Karpas-422 (cell line): ENCODE measurements around the gene MGAT5. TPM values are rescaled to one million over a fixed set of nuclear protein-coding genes. Genes with fewer than 3 reads are reported as not detected.

Experiments
- DNase-seq: peaks from one replicate; pipeline ENCODE4 v3.0.0-alpha.2; 2015
- H2AFZ ChIP-seq: fragments of 200-600 bp; sonication (generic); 2 replicates; pipeline ENCODE4 v1.6.1; 2014; ENCODE audit warnings: antibody characterized with exemption, low read length, mixed read lengths
- H3K27ac ChIP-seq: fragments of 200-600 bp; sonication (generic); 2 replicates; pipeline ENCODE4 v1.5.1; 2014; ENCODE audit warnings: mild to moderate bottlenecking, low read length, moderate library complexity
- H3K27me3 ChIP-seq: fragments of 200-600 bp; sonication (generic); 2 replicates; pipeline ENCODE4 v1.6.1; 2014; ENCODE audit warnings: low read length, mixed read lengths
- H3K36me3 ChIP-seq: fragments of 200-600 bp; sonication (generic); 2 replicates; pipeline ENCODE4 v1.6.1; 2014; ENCODE audit warnings: low read length, mixed read lengths; ENCODE audit not compliant: insufficient read depth
- H3K4me1 ChIP-seq: fragments of 200-600 bp; sonication (generic); 2 replicates; pipeline ENCODE4 v1.6.1; 2014; ENCODE audit warnings: mild to moderate bottlenecking, low read length, mixed read lengths
- H3K4me2 ChIP-seq: fragments of 200-600 bp; sonication (generic); 2 replicates; pipeline ENCODE4 v1.6.1; 2014; ENCODE audit warnings: low read length, low read depth, mild to moderate bottlenecking; ENCODE audit not compliant: poor library complexity, severe bottlenecking
- H3K4me3 ChIP-seq: fragments of 200-600 bp; sonication (generic); 2 replicates; pipeline ENCODE4 v1.5.1; 2014; ENCODE audit warnings: mild to moderate bottlenecking, antibody characterized with exemption, low read length, mixed read lengths
- H3K79me2 ChIP-seq: fragments of 200-600 bp; sonication (generic); 2 replicates; pipeline ENCODE4 v1.6.1; 2014; ENCODE audit warnings: mild to moderate bottlenecking, low read length, mixed read lengths
- H3K9ac ChIP-seq: fragments of 200-600 bp; sonication (generic); 2 replicates; pipeline ENCODE4 v1.6.0; 2014; ENCODE audit warnings: low read length
- H3K9me2 ChIP-seq: fragments of 200-600 bp; sonication (generic), shearing (Covaris generic); replicated peaks from 2 replicates; pipeline ENCODE4 v1.6.0; 2014; ENCODE audit warnings: mild to moderate bottlenecking, low read length, moderate library complexity; ENCODE audit not compliant: insufficient read depth
- H3K9me3 ChIP-seq: fragments of 300-700, 200-600 bp; sonication (generic); 2 replicates; pipeline ENCODE4 v1.6.1; 2014; ENCODE audit warnings: low read length, mixed read lengths
- H4K20me1 ChIP-seq: fragments of 200-600 bp; sonication (generic); 2 replicates; pipeline ENCODE4 v1.6.1; 2014; ENCODE audit warnings: mild to moderate bottlenecking, antibody characterized with exemption, low read length, low read depth; ENCODE audit not compliant: insufficient read depth
- total RNA-seq: library from RNA; depleted of rRNA; stranded (reverse); fragments of >200 nt; shearing (Covaris generic); gene quantifications from 2 replicates; pipeline ENCODE4 v1.2.3, GENCODE V29; 2014; ENCODE audit warnings: low replicate concordance

The MGAT5 gene
- total RNA-seq, 1 experiment from 2014 or later = 22.7 TPM

DNA sequence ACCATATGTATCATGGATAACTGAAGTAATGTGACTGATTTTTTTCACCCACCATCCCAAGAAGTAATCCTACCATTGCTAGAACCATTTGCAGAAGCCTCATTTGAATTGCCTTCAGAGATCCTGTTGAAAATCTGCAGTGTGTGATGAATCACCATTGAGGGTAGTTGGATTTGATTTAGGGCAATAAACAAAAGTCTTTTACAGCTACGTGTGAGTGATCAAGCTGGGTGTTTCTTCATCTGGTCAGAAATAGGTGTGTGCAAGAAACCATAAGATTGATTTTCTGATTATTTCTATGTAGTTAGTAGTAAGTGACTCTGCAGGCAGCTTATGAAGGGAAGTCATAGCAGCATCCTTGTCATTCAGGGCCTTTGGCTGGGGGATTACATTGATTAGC lies 159.6 kb downstream of the MGAT5 start:
- H3K4me3 ChIP-seq = no peak overlapping the region
- no peaks in the 10 kb centered on the region for H3K9me3 ChIP-seq
- no peaks in the 10 kb centered on the region for H3K36me3 ChIP-seq
- no peak overlapping the region for H2AFZ ChIP-seq
- no peak for DNase-seq
- no peaks in the 10 kb centered on the region for H4K20me1 ChIP-seq
- H3K4me1 ChIP-seq = peaks cover 52% of the 10 kb centered on the region
- H3K9ac ChIP-seq = no peak overlapping the region
- no peak overlapping the region for H3K27ac ChIP-seq
- H3K9me2 ChIP-seq = no peaks in the 10 kb centered on the region
- H3K79me2 ChIP-seq = no peaks in the 10 kb centered on the region
- H3K4me2 ChIP-seq = no peak overlapping the region
- no peaks in the 10 kb centered on the region for H3K27me3 ChIP-seq

DNA sequence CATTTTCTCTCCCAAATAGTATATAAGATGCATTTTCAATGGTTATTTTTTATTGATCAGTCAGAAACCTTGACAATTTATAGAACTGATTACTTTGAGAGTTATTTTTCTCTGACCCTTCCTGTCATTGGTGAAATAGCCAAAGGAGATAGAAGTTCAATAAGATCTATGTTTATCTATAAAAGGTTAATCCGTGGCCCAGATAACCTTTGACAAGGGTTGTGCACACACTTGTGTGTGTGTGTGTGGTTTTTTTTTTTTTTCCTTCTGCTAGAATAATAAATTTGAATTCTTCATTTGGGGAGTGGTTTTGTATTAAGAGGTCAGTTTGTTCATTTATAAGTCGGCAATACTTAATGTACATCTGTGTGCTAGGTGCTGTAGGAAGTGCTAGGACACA lies 160.0 kb downstream of the MGAT5 start:
- H3K4me1 ChIP-seq = peaks cover 47% of the 10 kb centered on the region
- no peak overlapping the region for H3K4me3 ChIP-seq
- H3K27me3 ChIP-seq = no peaks in the 10 kb centered on the region
- no peaks in the 10 kb centered on the region for H3K79me2 ChIP-seq
- H3K9me2 ChIP-seq = no peaks in the 10 kb centered on the region
- H3K4me2 ChIP-seq = no peak overlapping the region
- H4K20me1 ChIP-seq = no peaks in the 10 kb centered on the region
- H3K9me3 ChIP-seq = no peaks in the 10 kb centered on the region
- DNase-seq = no peak
- no peak overlapping the region for H2AFZ ChIP-seq
- no peak overlapping the region for H3K27ac ChIP-seq
- no peak overlapping the region for H3K9ac ChIP-seq
- no peaks in the 10 kb centered on the region for H3K36me3 ChIP-seq

DNA sequence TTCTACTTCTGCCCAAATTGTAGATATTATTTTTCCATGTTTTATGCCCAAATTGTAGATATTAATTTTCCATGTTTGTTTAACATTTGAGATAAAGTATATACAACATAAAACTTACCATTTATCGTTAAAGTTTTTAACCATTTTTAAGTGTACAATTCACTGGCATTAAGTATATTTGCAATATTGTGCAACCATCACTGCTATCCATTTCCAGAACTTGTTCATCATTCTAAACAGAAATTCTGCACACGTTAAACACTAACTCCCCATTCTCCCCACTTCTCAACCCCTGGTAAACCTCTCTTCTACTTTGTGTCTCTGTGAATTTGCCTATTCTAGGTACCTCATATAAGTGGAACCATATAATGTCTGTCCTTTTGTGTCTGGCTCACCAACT lies 162.1 kb downstream of the MGAT5 start:
- Histone ChIP-seq H2AFZ (no peak overlapping the region), H3K4me1 (peaks cover 26% of the 10 kb centered on the region), H3K9ac (no peak overlapping the region), H3K27ac (no peak overlapping the region), H3K9me2 (no peaks in the 10 kb centered on the region), H3K79me2 (no peaks in the 10 kb centered on the region), H3K36me3 (no peaks in the 10 kb centered on the region), H3K9me3 (no peaks in the 10 kb centered on the region), H3K4me3 (no peak overlapping the region), H4K20me1 (no peaks in the 10 kb centered on the region), H3K27me3 (no peaks in the 10 kb centered on the region), H3K4me2 (no peak overlapping the region)
- no peak for DNase-seq

DNA sequence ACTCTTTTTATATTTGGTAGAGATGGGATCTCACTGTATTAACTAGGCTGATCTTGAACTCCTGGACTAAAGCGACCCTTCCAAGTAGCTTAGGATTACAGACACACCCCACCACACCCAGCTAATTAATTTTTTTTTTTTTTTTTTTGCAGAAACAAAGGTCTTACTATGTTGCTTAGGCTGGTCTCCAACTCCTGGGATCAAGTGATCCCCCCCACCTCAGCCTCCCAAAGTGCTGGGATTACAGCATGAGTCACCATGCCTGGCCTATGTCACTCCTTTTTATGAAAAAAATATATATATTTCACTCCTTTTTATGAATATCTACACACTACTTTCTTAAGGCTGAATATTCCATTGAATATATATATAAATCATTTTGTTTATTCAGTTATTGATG lies 162.8 kb downstream of the MGAT5 start:
- no peak overlapping the region for H3K27ac ChIP-seq
- H3K9me3 ChIP-seq = no peaks in the 10 kb centered on the region
- H3K79me2 ChIP-seq = no peaks in the 10 kb centered on the region
- H3K27me3 ChIP-seq = no peaks in the 10 kb centered on the region
- H3K9me2 ChIP-seq = no peaks in the 10 kb centered on the region
- H2AFZ ChIP-seq = no peak overlapping the region
- no peak overlapping the region for H3K4me3 ChIP-seq
- H4K20me1 ChIP-seq = no peaks in the 10 kb centered on the region
- H3K4me1 ChIP-seq = peaks cover 20% of the 10 kb centered on the region
- no peaks in the 10 kb centered on the region for H3K36me3 ChIP-seq
- DNase-seq = no peak
- H3K4me2 ChIP-seq = no peak overlapping the region
- no peak overlapping the region for H3K9ac ChIP-seq

DNA sequence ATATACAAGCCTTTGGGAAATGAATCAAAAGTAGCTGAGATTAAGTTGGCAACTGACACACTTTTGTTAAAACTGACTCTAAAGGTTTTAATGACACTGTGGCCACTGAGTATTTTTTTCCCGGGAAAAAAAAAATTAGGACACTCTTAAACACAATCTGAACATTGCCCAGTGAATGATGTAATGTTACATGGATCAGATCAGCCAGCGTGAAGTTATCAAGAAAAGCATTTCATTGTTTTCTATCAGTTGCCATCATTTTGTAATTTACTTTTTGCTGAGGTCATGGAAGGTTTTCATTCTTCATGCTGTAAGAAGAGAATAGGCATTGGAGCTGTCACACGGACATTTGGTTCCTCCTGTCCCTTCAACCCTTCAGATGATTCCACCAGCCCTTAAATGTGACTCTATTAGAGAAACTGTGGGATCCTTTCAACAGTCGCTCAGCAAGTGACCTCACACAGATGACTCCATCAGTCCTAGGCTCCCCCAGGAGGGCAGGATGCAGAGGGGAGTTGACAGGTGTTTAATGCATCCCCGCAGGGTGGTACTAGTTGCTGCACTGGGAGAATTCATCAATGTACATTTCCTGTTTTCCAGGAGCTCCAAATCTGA lies 164.2 kb downstream of the MGAT5 start:
- no peaks in the 10 kb centered on the region for H3K79me2 ChIP-seq

DNA sequence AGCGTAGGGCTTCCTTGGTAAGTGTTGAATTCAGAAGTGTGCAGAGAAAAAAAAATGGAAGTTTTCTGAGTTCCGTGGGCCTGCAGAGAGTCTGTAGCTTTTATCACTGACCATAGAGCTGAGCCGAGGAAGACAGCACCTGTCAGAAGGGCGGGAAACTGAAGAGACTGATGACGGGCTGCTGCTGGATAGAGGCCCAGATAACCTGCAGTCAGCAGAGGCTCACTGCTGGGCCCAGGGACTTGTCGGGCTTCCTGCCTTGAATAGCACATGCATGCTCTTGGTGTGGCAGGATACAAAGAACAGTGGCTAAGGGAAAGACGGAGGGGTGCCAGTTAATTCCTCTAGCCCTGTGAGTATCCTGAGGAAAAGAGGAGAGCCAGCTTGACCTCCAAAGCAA lies 166.4 kb downstream of the MGAT5 start:
- Histone ChIP-seq H3K4me3 (no peak overlapping the region), H2AFZ (no peak overlapping the region), H4K20me1 (no peaks in the 10 kb centered on the region), H3K4me1 (no peaks in the 10 kb centered on the region), H3K27ac (no peak overlapping the region), H3K36me3 (no peaks in the 10 kb centered on the region), H3K79me2 (no peaks in the 10 kb centered on the region), H3K27me3 (no peaks in the 10 kb centered on the region), H3K9me3 (no peaks in the 10 kb centered on the region), H3K4me2 (no peak overlapping the region), H3K9me2 (no peaks in the 10 kb centered on the region), H3K9ac (no peak overlapping the region)
- DNase-seq = no peak

More for the DNA sequence above, 164.2 kb downstream of the MGAT5 start:
- Histone ChIP-seq H3K9me3 (no peaks in the 10 kb centered on the region), H3K9me2 (no peaks in the 10 kb centered on the region), H3K36me3 (no peaks in the 10 kb centered on the region), H3K27me3 (no peaks in the 10 kb centered on the region), H3K4me3 (no peak overlapping the region), H2AFZ (no peak overlapping the region), H3K27ac (no peak overlapping the region), H3K4me1 (peaks cover 5% of the 10 kb centered on the region), H3K4me2 (no peak overlapping the region), H4K20me1 (no peaks in the 10 kb centered on the region), H3K9ac (no peak overlapping the region)
- no peak for DNase-seq

DNA sequence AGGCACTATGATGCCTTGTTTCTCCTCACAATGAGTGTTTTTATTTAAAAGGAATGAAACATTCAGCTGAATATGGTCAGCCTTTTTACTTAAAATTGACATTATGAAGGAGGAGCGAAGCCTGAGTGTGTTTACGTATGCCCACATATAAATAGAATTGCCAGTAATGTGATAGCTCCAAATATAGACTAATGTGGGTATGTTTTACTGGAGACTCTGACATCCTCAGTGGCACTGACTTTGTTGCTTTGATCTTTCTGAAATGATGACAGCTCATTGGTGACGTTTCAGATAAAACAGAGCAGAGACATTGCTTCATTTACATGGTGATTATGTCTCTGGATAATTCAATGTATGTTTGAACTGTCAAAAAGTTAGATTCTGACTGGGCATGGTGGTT lies 167.0 kb downstream of the MGAT5 start:
- Histone ChIP-seq H3K27me3 (no peaks in the 10 kb centered on the region), H3K79me2 (no peaks in the 10 kb centered on the region), H3K4me3 (no peak overlapping the region), H3K9me2 (no peaks in the 10 kb centered on the region), H3K9me3 (no peaks in the 10 kb centered on the region), H3K27ac (no peak overlapping the region), H3K36me3 (no peaks in the 10 kb centered on the region), H3K4me1 (no peaks in the 10 kb centered on the region), H2AFZ (no peak overlapping the region), H3K4me2 (no peak overlapping the region), H3K9ac (no peak overlapping the region), H4K20me1 (no peaks in the 10 kb centered on the region)
- no peak for DNase-seq

DNA sequence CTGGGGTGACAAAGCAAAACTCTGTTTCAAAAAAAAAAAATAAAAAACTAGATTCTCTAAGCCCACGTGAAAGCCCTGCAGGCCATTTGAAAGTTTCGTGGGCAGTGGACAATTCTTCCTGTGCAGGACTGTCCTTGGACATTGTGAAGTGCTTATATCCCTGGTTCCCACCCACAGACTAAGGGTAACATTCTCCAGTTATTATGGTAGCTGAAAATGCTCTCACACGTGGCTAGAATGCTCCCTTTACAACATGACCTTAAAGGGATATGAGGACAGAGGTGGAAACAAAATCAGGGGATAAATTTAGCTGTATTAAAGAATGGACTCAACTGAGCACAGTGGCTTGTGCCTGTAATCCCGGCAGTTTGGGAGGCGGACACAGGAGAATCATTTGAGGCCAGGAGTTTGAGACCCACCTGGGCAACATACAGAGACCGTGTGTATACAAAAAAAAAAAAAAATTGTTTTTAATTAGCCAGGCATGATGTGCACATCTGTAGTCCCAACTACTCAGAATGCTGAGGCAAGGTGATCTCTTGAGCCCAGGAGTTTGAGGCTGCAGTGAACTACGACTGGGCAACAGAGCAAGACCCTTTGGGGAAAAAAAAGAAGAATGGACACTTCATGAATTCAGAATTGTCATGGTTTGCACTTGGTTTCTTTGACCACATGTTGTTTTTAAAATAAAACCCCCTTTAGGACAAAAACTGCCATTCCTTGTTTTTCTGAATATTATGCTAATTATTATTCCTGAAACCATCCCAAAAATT lies 167.9 kb downstream of the MGAT5 start:
- Histone ChIP-seq H3K36me3 (no peaks in the 10 kb centered on the region), H3K9me3 (no peaks in the 10 kb centered on the region), H3K4me2 (no peak overlapping the region), H3K79me2 (no peaks in the 10 kb centered on the region), H3K9ac (no peak overlapping the region), H4K20me1 (no peaks in the 10 kb centered on the region), H3K4me3 (no peak overlapping the region), H3K9me2 (no peaks in the 10 kb centered on the region), H2AFZ (no peak overlapping the region), H3K4me1 (no peaks in the 10 kb centered on the region), H3K27ac (no peak overlapping the region), H3K27me3 (no peaks in the 10 kb centered on the region)
- no peak for DNase-seq
